Activated T-cell treated with anti-CD3 and anti-CD28 coated beads for 24 hours (primary cell): ENCODE data around the gene ZNF80.
A peak's percentile ranks its signal among the peaks of the same experiment; 100 is the strongest.

Source experiments
- DNase-seq: peaks from one replicate; pipeline ENCODE4 v3.0.0-alpha.2; 2020; ENCODE audit warnings: low read depth

ZNF80 gene

GRCh38 chr3:114219741-114220140 is 17.6 kb downstream of the ZNF80 start:
- DNase-seq: no peak

GRCh38 chr3:114218578-114219185 is 18.7 kb downstream of the ZNF80 start:
- DNase-seq: no peak

- DNase-seq: no peak
Measured at GRCh38 chr3:114218006-114218405, 19.4 kb downstream of the ZNF80 start.

GRCh38 chr3:114217266-114217665 is 20.1 kb downstream of the ZNF80 start:
- DNase-seq: no peak

GRCh38 chr3:114216186-114216970 is 21.0 kb downstream of the ZNF80 start:
- DNase-seq: no peak

- DNase-seq: peak; percentile 37
Measured at GRCh38 chr3:114214542-114215341, 22.6 kb downstream of the ZNF80 start.

- peak; percentile 65 for DNase-seq
Measured at GRCh38 chr3:114213627-114214541, 23.5 kb downstream of the ZNF80 start.

GRCh38 chr3:114213292-114213626 is 24.1 kb downstream of the ZNF80 start:
- DNase-seq: no peak

GRCh38 chr3:114212646-114213045 is 24.7 kb downstream of the ZNF80 start:
- DNase-seq: no peak

- DNase-seq: no peak
Measured at GRCh38 chr3:114207768-114208167, 29.6 kb downstream of the ZNF80 start.

- no peak for DNase-seq
Measured at GRCh38 chr3:114206342-114206741, 31.0 kb downstream of the ZNF80 start.

- no peak for DNase-seq
Measured at GRCh38 chr3:114205541-114205940, 31.8 kb downstream of the ZNF80 start.

GRCh38 chr3:114194750-114195149 is 42.6 kb downstream of the ZNF80 start:
- DNase-seq: no peak

- DNase-seq: no peak
Measured at GRCh38 chr3:114192136-114192535, 45.2 kb downstream of the ZNF80 start.

- no peak for DNase-seq
Measured at GRCh38 chr3:114186501-114186900, 50.9 kb downstream of the ZNF80 start.
